Forelimb muscle (tissue), 1 donor: ENCODE results near the gene DUS4L. TPM values are rescaled to one million over a fixed set of nuclear protein-coding genes. Genes with fewer than 3 reads are reported as not detected.

Experiments
- DNase-seq: peaks from one replicate; pipeline ENCODE4 v3.0.0-alpha.2; 2013; ENCODE audit warnings: low read depth
- polyA plus RNA-seq: library from polyadenylated mRNA; unstranded; fragments of 120-200 nt; gene quantifications from one replicate; pipeline ENCODE4 v1.2.1, GENCODE V29; 2013; ENCODE audit not compliant: insufficient read length

The DUS4L gene
- polyA plus RNA-seq, 1 donor = 6.9 TPM

GRCh38 chr7:107613948-107614347 is 50.2 kb downstream of the DUS4L start:
- DNase-seq = no peak

- no peak for DNase-seq
Observed at GRCh38 chr7:107614425-107614824, 50.7 kb downstream of the DUS4L start.

- DNase-seq = no peak
Observed at GRCh38 chr7:107615910-107616680, 52.3 kb downstream of the DUS4L start.

- no peak for DNase-seq
Observed at GRCh38 chr7:107622429-107622828, 58.7 kb downstream of the DUS4L start.

GRCh38 chr7:107622894-107623293 is 59.1 kb downstream of the DUS4L start:
- DNase-seq = no peak

- no peak for DNase-seq
Observed at GRCh38 chr7:107627002-107627401, 63.2 kb downstream of the DUS4L start.

Other genes starting within 250 kb of the DUS4L start
- gene GPR22, start 93.9 kb upstream of the DUS4L start, polyA plus RNA-seq = 0.11 TPM
- 27.9 TPM for gene COG5, start 51 bp upstream of the DUS4L start, polyA plus RNA-seq
- 42.0 TPM for gene BCAP29, start 16.3 kb downstream of the DUS4L start, polyA plus RNA-seq
- 0.73 TPM for gene SLC26A4, start 96.9 kb downstream of the DUS4L start, polyA plus RNA-seq
- 19.3 TPM for gene CBLL1, start 180.2 kb downstream of the DUS4L start, polyA plus RNA-seq
- not detected for gene SLC26A3, start 239.3 kb downstream of the DUS4L start, polyA plus RNA-seq